AG09309 (cell line): ENCODE results near the gene CLSTN1.
"Not testable (repeated sequence)": the region's sequence is repeated elsewhere in the genome, so short reads cannot be mapped to it uniquely, and the experiment has no call there.

ENCODE experiments used
- DNase-seq: peaks from one replicate; pipeline ENCODE4 v3.0.0-alpha.2; 2010; ENCODE audit warnings: low read depth
- H3K4me3 ChIP-seq: 2 replicates; pipeline ENCODE4 v1.5.1; 2011; ENCODE audit warnings: mild to moderate bottlenecking, low read depth, low read length, moderate library complexity; ENCODE audit not compliant: control insufficient read depth
- CTCF ChIP-seq: IDR thresholded peaks from 2 replicates; pipeline ENCODE4 v1.5.1; 2011; ENCODE audit warnings: mild to moderate bottlenecking, low read depth, low read length, inconsistent platforms; ENCODE audit not compliant: insufficient read depth, control insufficient read depth; ENCODE audit errors: missing control alignments

Gene CLSTN1

GRCh38 chr1:9770298-9770697 is 53.5 kb downstream of the CLSTN1 start:
- DNase-seq, result no peak
- TF ChIP-seq CTCF, result no peak
- H3K4me3 ChIP-seq, result no peak overlapping the region

GRCh38 chr1:9768983-9769382 is 54.8 kb downstream of the CLSTN1 start:
- no peak overlapping the region for H3K4me3 ChIP-seq
- TF ChIP-seq CTCF, result no peak
- no peak for DNase-seq

GRCh38 chr1:9767964-9768668 is 55.6 kb downstream of the CLSTN1 start:
- DNase-seq, result no peak
- no peak overlapping the region for H3K4me3 ChIP-seq
- TF ChIP-seq CTCF, result no peak

- no peak overlapping the region for H3K4me3 ChIP-seq
- peak; percentile 99 for DNase-seq
These were observed 56.9 kb downstream of the CLSTN1 start for GRCh38 chr1:9766759-9767442.

DNA sequence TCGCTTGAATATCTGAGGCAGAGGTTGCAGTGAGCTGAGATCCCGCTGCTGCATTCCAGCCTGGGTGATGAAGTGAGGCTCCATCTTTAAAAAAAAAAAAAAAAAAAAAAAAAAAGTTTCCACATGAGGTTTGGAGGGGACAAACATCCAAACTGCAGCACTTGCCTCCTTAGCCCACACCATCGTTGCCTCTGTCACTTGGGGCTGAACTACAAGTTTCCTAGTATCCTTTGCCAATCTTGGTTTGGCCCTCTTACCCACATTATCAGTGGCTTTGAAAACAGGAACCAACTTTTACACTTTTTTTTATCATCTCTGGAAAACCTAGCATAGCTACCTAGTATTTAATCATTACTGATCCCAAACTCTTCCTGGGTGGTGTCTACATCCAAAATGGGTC is 59.2 kb downstream of the CLSTN1 start:
- no peak for TF ChIP-seq CTCF
- no peak overlapping the region for H3K4me3 ChIP-seq
- DNase-seq, result no peak

More at GRCh38 chr1:9766759-9767442, 56.9 kb downstream of the CLSTN1 start:
- TF ChIP-seq CTCF, result no peak

DNA sequence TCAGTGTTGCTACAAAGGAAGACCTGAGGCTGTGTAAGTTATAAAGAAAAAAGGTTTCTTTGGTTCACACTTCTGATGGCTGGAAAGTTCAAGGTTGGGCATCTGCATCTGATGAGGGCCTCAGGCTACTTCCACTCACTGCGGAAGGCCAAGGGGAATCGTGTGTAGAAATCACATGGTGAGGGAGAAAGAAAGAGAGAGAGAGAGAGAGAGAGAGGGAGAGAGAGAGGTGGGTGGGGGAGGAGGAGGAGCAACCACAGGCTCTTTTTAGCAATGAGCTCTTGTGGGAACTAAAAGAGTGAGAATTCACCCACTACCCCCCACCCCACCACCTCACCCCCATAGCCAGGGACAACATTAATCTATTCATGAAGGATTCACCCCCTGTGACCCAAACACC is 59.9 kb downstream of the CLSTN1 start:
- TF ChIP-seq CTCF, result no peak
- H3K4me3 ChIP-seq, result no peak overlapping the region
- DNase-seq, result no peak

- H3K4me3 ChIP-seq, DNase-seq: not testable (repeated sequence)
These were observed 61.3 kb downstream of the CLSTN1 start for GRCh38 chr1:9762446-9762845.
